Measurements from ENCODE around the gene NLK.

DNA sequence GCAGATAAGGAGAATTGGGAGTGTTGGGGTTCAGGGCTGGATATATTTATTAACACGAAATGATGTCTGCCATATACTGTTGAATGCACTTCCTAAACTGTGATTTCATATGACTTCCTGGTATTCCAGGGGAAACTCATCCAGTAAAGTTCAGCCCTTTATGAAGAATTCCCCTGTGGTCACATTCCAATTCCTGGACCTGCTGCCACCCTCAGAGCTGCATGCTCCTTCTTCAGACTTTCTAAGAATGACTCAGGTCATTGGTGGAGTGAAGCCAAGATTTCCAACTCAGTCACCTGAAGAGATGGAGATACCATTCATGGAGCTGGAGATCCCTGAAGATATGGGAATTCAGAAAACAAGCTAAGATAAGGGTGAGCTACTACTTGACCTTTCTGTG, 162.3 kb downstream of the NLK start:
- TF ChIP-seq, protein P1, sequence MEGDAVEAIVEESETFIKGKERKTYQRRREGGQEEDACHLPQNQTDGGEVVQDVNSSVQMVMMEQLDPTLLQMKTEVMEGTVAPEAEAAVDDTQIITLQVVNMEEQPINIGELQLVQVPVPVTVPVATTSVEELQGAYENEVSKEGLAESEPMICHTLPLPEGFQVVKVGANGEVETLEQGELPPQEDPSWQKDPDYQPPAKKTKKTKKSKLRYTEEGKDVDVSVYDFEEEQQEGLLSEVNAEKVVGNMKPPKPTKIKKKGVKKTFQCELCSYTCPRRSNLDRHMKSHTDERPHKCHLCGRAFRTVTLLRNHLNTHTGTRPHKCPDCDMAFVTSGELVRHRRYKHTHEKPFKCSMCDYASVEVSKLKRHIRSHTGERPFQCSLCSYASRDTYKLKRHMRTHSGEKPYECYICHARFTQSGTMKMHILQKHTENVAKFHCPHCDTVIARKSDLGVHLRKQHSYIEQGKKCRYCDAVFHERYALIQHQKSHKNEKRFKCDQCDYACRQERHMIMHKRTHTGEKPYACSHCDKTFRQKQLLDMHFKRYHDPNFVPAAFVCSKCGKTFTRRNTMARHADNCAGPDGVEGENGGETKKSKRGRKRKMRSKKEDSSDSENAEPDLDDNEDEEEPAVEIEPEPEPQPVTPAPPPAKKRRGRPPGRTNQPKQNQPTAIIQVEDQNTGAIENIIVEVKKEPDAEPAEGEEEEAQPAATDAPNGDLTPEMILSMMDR (IDR thresholded peaks at IDR 0.05; ENCODE audit: insufficient read depth, low read length, poor library complexity, severe bottlenecking) = no peak
- TF ChIP-seq EZH2phosphoT487 (conservative IDR thresholded peaks at IDR 0.05; ENCODE audit: low read length) = no peak

Data from SU-DHL-6 (cell line).